Measurements from ENCODE around the gene PLEKHM3. TPM values are rescaled to one million over a fixed set of nuclear protein-coding genes. Genes with fewer than 3 reads are reported as not detected.
A peak's percentile ranks its signal among the peaks of the same experiment; 100 is the strongest.

Gene PLEKHM3
- total and polyA plus RNA-seq, 2 experiments from 2014 or later = 4.9 to 6.6 TPM

GRCh38 chr2:207930747-207931146 is 94.6 kb downstream of the PLEKHM3 start:
- no peaks in the 10 kb centered on the region for H3K9me3 ChIP-seq (ENCODE audit: low read depth)
- no peaks in the 10 kb centered on the region for H4K20me1 ChIP-seq (ENCODE audit: insufficient read depth)
- in situ Hi-C loops (cut with MboI) = no loop called here
- H3F3A ChIP-seq (ENCODE audit: insufficient read depth) = peaks cover 7% of the 10 kb centered on the region
- H2AFZ ChIP-seq = no peak overlapping the region
- DNase-seq = no peak
- no peaks in the 10 kb centered on the region for H3K36me3 ChIP-seq (ENCODE audit: low read depth)
- no peak overlapping the region for H3K27ac ChIP-seq
- WGBS, 2 experiments (ENCODE audit: low coverage in 1 of 2, low lambda C conversion rate in 2 of 2, missing lambda C conversion rate in 2 of 2) = 88 to 90% methylated on average over 29 of the region's 29 CpGs
- no peak overlapping the region for H3K4me3 ChIP-seq
- H3K4me1 ChIP-seq (ENCODE audit: insufficient read depth) = peaks cover 9% of the 10 kb centered on the region
- TF ChIP-seq EZH2phosphoT487 (IDR thresholded peaks at IDR 0.05; ENCODE audit: insufficient read depth, low read depth) (no peak), EZH2 (IDR thresholded peaks at IDR 0.05; ENCODE audit: insufficient read depth, poor library complexity, severe bottlenecking) (no peak)
- no peaks in the 10 kb centered on the region for H3K79me2 ChIP-seq (ENCODE audit: insufficient read depth)
- H3K9me2 ChIP-seq (ENCODE audit: insufficient read depth) = no peaks in the 10 kb centered on the region
- H3K9ac ChIP-seq = no peak overlapping the region
- H3K4me2 ChIP-seq (ENCODE audit: unreplicated experiment) = no peak overlapping the region
- H3K27me3 ChIP-seq (replicated peaks; ENCODE audit: insufficient read depth) = no peaks in the 10 kb centered on the region

- Histone ChIP-seq H3K36me3 (ENCODE audit: low read depth) (no peaks in the 10 kb centered on the region), H3K9me2 (ENCODE audit: insufficient read depth) (no peaks in the 10 kb centered on the region), H3F3A (ENCODE audit: insufficient read depth) (peaks cover 15% of the 10 kb centered on the region), H3K4me1 (ENCODE audit: insufficient read depth) (peaks cover 13% of the 10 kb centered on the region), H4K20me1 (ENCODE audit: insufficient read depth) (no peaks in the 10 kb centered on the region), H3K27ac (no peak overlapping the region), H3K4me2 (ENCODE audit: unreplicated experiment) (no peak overlapping the region), H3K9me3 (ENCODE audit: low read depth) (no peaks in the 10 kb centered on the region), H3K27me3 (replicated peaks; ENCODE audit: insufficient read depth) (no peaks in the 10 kb centered on the region), H3K79me2 (ENCODE audit: insufficient read depth) (no peaks in the 10 kb centered on the region), H3K4me3 (no peak overlapping the region), H3K9ac (no peak overlapping the region), H2AFZ (no peak overlapping the region)
- TF ChIP-seq EZH2 (IDR thresholded peaks at IDR 0.05; ENCODE audit: insufficient read depth, poor library complexity, severe bottlenecking) (no peak), EZH2phosphoT487 (IDR thresholded peaks at IDR 0.05; ENCODE audit: insufficient read depth, low read depth) (no peak)
- DNase-seq = no peak
- in situ Hi-C loops (cut with MboI) = no loop called here
- 97 to 98% methylated on average over 3 of the region's 3 CpGs for WGBS, 2 experiments (ENCODE audit: low coverage in 1 of 2, low lambda C conversion rate in 2 of 2, missing lambda C conversion rate in 2 of 2)
Measured at GRCh38 chr2:207929923-207930322, 95.4 kb downstream of the PLEKHM3 start.

GRCh38 chr2:207928079-207928478 is 97.2 kb downstream of the PLEKHM3 start:
- Histone ChIP-seq H3K4me1 (ENCODE audit: insufficient read depth) (peaks cover 13% of the 10 kb centered on the region), H3K9me3 (ENCODE audit: low read depth) (no peaks in the 10 kb centered on the region), H3K9ac (no peak overlapping the region), H3K36me3 (ENCODE audit: low read depth) (no peaks in the 10 kb centered on the region), H2AFZ (no peak overlapping the region), H3K27ac (no peak overlapping the region), H3K4me3 (no peak overlapping the region), H3K79me2 (ENCODE audit: insufficient read depth) (no peaks in the 10 kb centered on the region), H3F3A (ENCODE audit: insufficient read depth) (peaks cover 15% of the 10 kb centered on the region), H4K20me1 (ENCODE audit: insufficient read depth) (no peaks in the 10 kb centered on the region), H3K27me3 (replicated peaks; ENCODE audit: insufficient read depth) (no peaks in the 10 kb centered on the region), H3K9me2 (ENCODE audit: insufficient read depth) (no peaks in the 10 kb centered on the region), H3K4me2 (ENCODE audit: unreplicated experiment) (no peak overlapping the region)
- TF ChIP-seq EZH2 (IDR thresholded peaks at IDR 0.05; ENCODE audit: insufficient read depth, poor library complexity, severe bottlenecking) (no peak), EZH2phosphoT487 (IDR thresholded peaks at IDR 0.05; ENCODE audit: insufficient read depth, low read depth) (no peak)
- peak; percentile 36 for DNase-seq
- in situ Hi-C loops (cut with MboI) = no loop called here

- TF ChIP-seq EZH2phosphoT487 (IDR thresholded peaks at IDR 0.05; ENCODE audit: insufficient read depth, low read depth) (no peak), EZH2 (IDR thresholded peaks at IDR 0.05; ENCODE audit: insufficient read depth, poor library complexity, severe bottlenecking) (no peak)
- H3K36me3 ChIP-seq (ENCODE audit: low read depth) = no peaks in the 10 kb centered on the region
- no peak overlapping the region for H3K4me2 ChIP-seq (ENCODE audit: unreplicated experiment)
- 99 to 100% methylated on average over 4 of the region's 4 CpGs for WGBS, 2 experiments (ENCODE audit: low coverage in 1 of 2, low lambda C conversion rate in 2 of 2, missing lambda C conversion rate in 2 of 2)
- H3K9ac ChIP-seq = no peak overlapping the region
- peaks cover 13% of the 10 kb centered on the region for H3K4me1 ChIP-seq (ENCODE audit: insufficient read depth)
- H3K4me3 ChIP-seq = no peak overlapping the region
- in situ Hi-C loops (cut with MboI) = no loop called here
- no peak overlapping the region for H2AFZ ChIP-seq
- H3K79me2 ChIP-seq (ENCODE audit: insufficient read depth) = no peaks in the 10 kb centered on the region
- no peaks in the 10 kb centered on the region for H4K20me1 ChIP-seq (ENCODE audit: insufficient read depth)
- H3K9me2 ChIP-seq (ENCODE audit: insufficient read depth) = no peaks in the 10 kb centered on the region
- no peaks in the 10 kb centered on the region for H3K27me3 ChIP-seq (replicated peaks; ENCODE audit: insufficient read depth)
- DNase-seq = no peak
- H3F3A ChIP-seq (ENCODE audit: insufficient read depth) = peaks cover 15% of the 10 kb centered on the region
- no peaks in the 10 kb centered on the region for H3K9me3 ChIP-seq (ENCODE audit: low read depth)
- no peak overlapping the region for H3K27ac ChIP-seq
Measured at GRCh38 chr2:207926989-207927300, 98.4 kb downstream of the PLEKHM3 start.
